HG03442 (cell line): Measurements from ENCODE around the gene OR6C65.

Experiments used
- ATAC-seq: cut with Tn5 transposase; IDR thresholded peaks from one replicate; pipeline ENCODE4 v1.9.1; 2021; ENCODE audit warnings: mild to moderate bottlenecking, moderate library complexity; ENCODE audit not compliant: unreplicated experiment

The OR6C65 gene

GRCh38 chr12:55445357-55445756 lies 45.0 kb downstream of the OR6C65 start:
- ATAC-seq, result no peak

DNA sequence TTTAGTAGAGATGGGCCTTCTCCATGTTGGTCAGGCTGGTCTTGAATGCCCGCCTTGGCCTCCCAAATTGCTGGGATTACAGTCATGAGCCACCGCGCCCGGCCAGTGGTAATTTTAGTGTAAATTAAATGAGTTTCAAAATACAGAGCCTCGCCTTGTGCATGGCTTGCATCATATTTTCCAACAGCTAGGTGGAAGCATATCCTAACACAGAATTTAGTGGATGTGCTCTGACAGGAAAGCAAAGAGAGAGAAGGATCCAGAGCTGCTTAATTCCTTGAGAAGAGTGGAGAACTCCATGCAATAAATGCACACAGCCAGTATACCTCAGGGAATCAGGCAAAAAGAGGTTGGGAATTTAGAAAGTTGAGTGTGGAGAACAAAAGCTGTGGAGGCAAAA lies 46.0 kb downstream of the OR6C65 start:
- ATAC-seq, result no peak

DNA sequence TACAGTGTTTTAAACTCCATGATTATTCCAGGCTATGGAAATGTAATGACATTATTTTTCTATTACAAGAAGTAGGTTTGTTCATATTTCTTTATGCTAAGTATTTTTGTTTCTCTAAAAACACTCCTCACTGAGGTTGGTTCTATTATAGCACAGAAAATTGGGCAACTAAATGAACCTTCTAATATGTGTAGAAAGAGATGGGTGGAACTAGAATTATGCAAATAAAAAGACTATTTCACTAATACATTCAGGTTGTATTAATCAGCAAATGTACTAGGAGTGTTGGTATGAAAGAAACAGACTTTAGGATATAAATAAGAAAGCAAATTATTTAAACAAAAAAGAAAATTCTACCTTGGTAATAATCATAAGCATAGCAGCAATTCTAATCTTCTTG lies 48.5 kb downstream of the OR6C65 start:
- ATAC-seq, result no peak
